T-cell (primary cell): ENCODE data around the gene RAB31. TPM values are rescaled to one million over a fixed set of nuclear protein-coding genes. Genes with fewer than 3 reads are reported as not detected.

Experiments
- ATAC-seq, 4 experiments: fragments of 200-7000 bp in 3 of 4; fragments of 150-1000 bp in 1 of 4; cut with Tn5 transposase; replicated peaks in 1 of 4; 1 replicate in 3 of 4; 2 replicates in 1 of 4; pipeline ENCODE4 v1.10.0; 2021; ENCODE audit warnings: moderate library complexity in 3 of 4, mild to moderate bottlenecking in 2 of 4, moderate number of reproducible peaks in 1 of 4
- CTCF ChIA-PET, 2 donors: fragments of 300-600 bp; sonication (Branson Sonifier 250); formaldehyde crosslinking; loops; one replicate each; lab custom pipeline; 2022; ENCODE audit warnings: antibody characterized with exemption in 2 of 2; lab: Charles Lee
- POLR2A ChIA-PET, 2 donors: fragments of 300-600 bp; sonication (Branson Sonifier 250); formaldehyde crosslinking; loops; one replicate each; lab custom pipeline; 2022; ENCODE audit warnings: antibody characterized with exemption in 2 of 2; lab: Charles Lee
- DNase-seq, 35 experiments: peaks; one replicate each; pipeline versions ENCODE4 v3.0.0 to v3.0.0-alpha.2; 2013 to 2023
- H3K27ac ChIP-seq: one replicate; pipeline ENCODE4 v1.5.1; 2013; ENCODE audit warnings: low read length
- H3K27me3 ChIP-seq, 2 experiments: replicated peaks in 1 of 2; 1 replicate in 1 of 2; 2 replicates in 1 of 2; pipeline versions ENCODE4 v1.6.1 to v1.7.0; 2013; ENCODE audit warnings: low read length in 1 of 2, mixed read lengths in 1 of 2; ENCODE audit not compliant: control insufficient read depth in 2 of 2, insufficient read depth in 2 of 2; ENCODE audit errors: extremely low read depth in 1 of 2
- H3K36me3 ChIP-seq, 2 donors: 1 replicate in 1 of 2; 2 replicates in 1 of 2; pipeline versions ENCODE4 v1.6.1 to v1.7.0; 2013; ENCODE audit warnings: low read length in 1 of 2; ENCODE audit not compliant: control insufficient read depth in 2 of 2, insufficient read depth in 1 of 2; ENCODE audit errors: extremely low read depth in 1 of 2
- H3K4me1 ChIP-seq, 2 experiments: 1 replicate in 1 of 2; 2 replicates in 1 of 2; pipeline versions ENCODE4 v1.6.1 to v1.7.0; 2013; ENCODE audit warnings: low read length in 2 of 2, mixed read lengths in 1 of 2; ENCODE audit not compliant: insufficient read depth in 2 of 2, control insufficient read depth in 1 of 2; ENCODE audit errors: extremely low read depth in 1 of 2
- H3K4me3 ChIP-seq, 2 donors: 1 replicate in 1 of 2; 2 replicates in 1 of 2; pipeline versions ENCODE4 v1.5.1 to v1.7.0; 2013; ENCODE audit warnings: mild to moderate bottlenecking in 2 of 2, low read length in 1 of 2, moderate library complexity in 1 of 2; ENCODE audit not compliant: control insufficient read depth in 1 of 2; ENCODE audit errors: extremely low read depth in 1 of 2
- H3K9me3 ChIP-seq: 2 replicates; pipeline ENCODE4 v1.7.0; 2013
- H3K27ac Mint-ChIP-seq, 2 donors: one replicate each; pipeline ENCODE4 v1.8.0; 2020 to 2021; ENCODE audit warnings: mild to moderate bottlenecking in 2 of 2, mixed read lengths in 2 of 2
- H3K27me3 Mint-ChIP-seq, 2 donors: one replicate each; pipeline ENCODE4 v1.8.0; 2021 to 2022; ENCODE audit warnings: mixed read lengths in 2 of 2
- H3K36me3 Mint-ChIP-seq: one replicate; pipeline ENCODE4 v1.8.0; 2021; ENCODE audit warnings: mixed read lengths
- H3K4me1 Mint-ChIP-seq, 3 donors: one replicate each; pipeline ENCODE4 v1.8.0; 2020 to 2022; ENCODE audit warnings: mixed read lengths in 3 of 3, mild to moderate bottlenecking in 1 of 3
- H3K4me3 Mint-ChIP-seq, 3 donors: one replicate each; pipeline ENCODE4 v1.8.0; 2020 to 2022; ENCODE audit warnings: mild to moderate bottlenecking in 3 of 3, mixed read lengths in 3 of 3, moderate library complexity in 3 of 3
- H3K9me3 Mint-ChIP-seq, 3 donors: one replicate each; pipeline ENCODE4 v1.8.0; 2020 to 2022; ENCODE audit warnings: mixed read lengths in 3 of 3
- WGBS: methylation state at CpG from one replicate; pipeline ENCODE4 v1.1.5; 2013; ENCODE audit warnings: missing lambda C conversion rate; ENCODE audit not compliant: insufficient coverage; 5-methylcytosine and 5-hydroxymethylcytosine counted together
- total RNA-seq, 35 experiments: library from RNA in 6 of 35; stranded (reverse) in 6 of 35; fragments of 120-200 nt in 1 of 35; gene quantifications; one replicate each; pipeline versions ENCODE4 v1.2.1 to v1.2.4 and lab custom pipeline; 2013 to 2026

Gene RAB31
- total RNA-seq, 5 donors from 2014 or later (not counting 1 experiment from before 2014, with no cell fraction given): 0.60 to 2.0 (median 1.5) TPM

DNA sequence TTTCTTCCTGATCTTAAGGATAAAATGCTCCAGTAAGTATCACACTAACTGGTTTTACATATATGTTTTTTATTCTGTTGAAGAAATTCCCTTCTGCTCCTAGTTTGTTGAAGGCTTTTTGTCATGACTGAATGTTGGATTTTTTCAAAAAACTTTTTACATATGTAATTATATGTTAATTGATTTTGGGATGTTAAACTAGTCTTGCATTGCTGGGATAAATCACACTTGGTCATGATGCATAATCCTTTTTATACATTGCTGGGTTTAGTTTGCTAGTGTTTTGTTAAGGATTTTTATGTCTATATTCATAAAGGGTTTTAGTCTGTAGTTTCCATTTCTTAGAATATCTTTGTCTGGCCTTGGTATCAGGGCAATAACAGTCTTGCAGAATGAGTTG, 112.0 kb downstream of the RAB31 start:
- Mint-ChIP-seq H3K4me3 (no peak overlapping the region), H3K36me3 (no peaks in the 10 kb centered on the region)

DNA sequence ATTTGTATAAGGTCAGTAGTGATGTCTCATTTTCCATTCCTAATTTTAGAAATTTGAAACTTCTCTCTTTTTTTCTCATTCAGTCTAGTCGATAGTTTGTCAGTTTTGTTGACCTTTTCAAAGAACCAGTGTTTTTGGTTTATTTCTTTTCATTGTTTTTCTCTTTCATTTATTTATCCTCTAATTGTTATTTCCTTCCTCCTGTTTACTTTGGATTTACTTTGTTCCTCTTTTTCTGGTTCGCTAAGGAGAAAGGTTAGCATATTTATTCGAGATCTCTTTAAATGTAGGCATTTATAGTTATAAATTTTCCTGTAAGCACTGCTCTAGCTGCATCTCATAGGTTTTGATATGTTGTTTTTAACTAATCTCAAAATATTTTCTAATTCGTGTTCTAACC, 112.6 kb downstream of the RAB31 start:
- Mint-ChIP-seq H3K9me3 (peaks cover 7 to 16% (median 8%) of the 10 kb centered on the region in 3 donors), H3K4me1 (no peaks in the 10 kb centered on the region)

More for the DNA sequence above, 112.0 kb downstream of the RAB31 start:
- ChIA-PET POLR2A (no interaction called here), CTCF (no interaction called here)
- H3K27me3 Mint-ChIP-seq: peaks cover 6% of the 10 kb centered on the region in 2 donors
- H3K4me1 ChIP-seq: no peaks in the 10 kb centered on the region
- H3K4me1 Mint-ChIP-seq: no peaks in the 10 kb centered on the region
- no peak overlapping the region for H3K27ac ChIP-seq
- DNase-seq (no peak), ATAC-seq (no peak)
- H3K27me3 ChIP-seq: peaks cover 0 to 10% of the 10 kb centered on the region in 2 experiments
- H3K9me3 ChIP-seq: no peaks in the 10 kb centered on the region
- peaks cover 7 to 16% (median 8%) of the 10 kb centered on the region in 3 donors for H3K9me3 Mint-ChIP-seq
- H3K36me3 ChIP-seq: no peaks in the 10 kb centered on the region
- H3K4me3 ChIP-seq: no peak overlapping the region
- H3K27ac Mint-ChIP-seq: no peak overlapping the region

DNA sequence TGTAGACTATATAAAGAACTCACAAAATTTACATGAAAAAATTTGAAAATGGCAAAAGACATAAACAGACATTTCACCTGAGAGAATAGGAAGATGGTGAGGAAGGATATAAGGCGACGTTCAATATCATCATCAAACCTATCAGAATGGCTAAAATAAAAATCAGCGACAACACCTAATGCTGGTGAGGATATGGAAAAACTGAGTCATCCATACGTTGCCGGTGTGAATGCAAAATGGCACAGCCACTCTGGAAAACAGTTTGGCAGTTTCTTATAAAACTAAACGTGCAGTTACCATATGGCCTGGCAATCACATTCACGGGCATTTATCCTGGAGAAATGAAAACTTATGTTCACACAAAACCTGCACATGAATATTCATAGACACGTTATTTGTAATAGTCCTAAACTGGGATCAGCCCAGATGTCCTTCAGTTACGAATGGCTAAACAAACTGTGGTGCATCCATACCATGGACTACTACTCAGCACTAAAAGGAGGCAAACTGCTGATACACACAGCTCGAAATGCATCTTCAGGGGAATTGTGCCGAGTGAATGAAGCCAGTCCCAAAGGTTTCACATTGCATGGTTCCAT, 114.6 kb downstream of the RAB31 start:
- DNase-seq: no peak
- 63% methylated on average over 4 of the region's 11 CpGs for WGBS
- Histone ChIP-seq H3K27ac (no peak overlapping the region), H3K36me3 (no peaks in the 10 kb centered on the region), H3K4me1 (no peaks in the 10 kb centered on the region), H3K27me3 (peaks cover 0 to 11% of the 10 kb centered on the region in 2 experiments), H3K4me3 (no peak overlapping the region), H3K9me3 (no peaks in the 10 kb centered on the region)
- ChIA-PET CTCF (no interaction called here), POLR2A (no interaction called here)
- Mint-ChIP-seq H3K36me3 (no peaks in the 10 kb centered on the region), H3K4me3 (no peak overlapping the region), H3K27ac (no peak overlapping the region), H3K27me3 (peaks cover 14 to 15% of the 10 kb centered on the region in 2 donors), H3K9me3 (peaks cover 7 to 16% (median 8%) of the 10 kb centered on the region in 3 donors), H3K4me1 (no peaks in the 10 kb centered on the region)
- ATAC-seq: no peak

More for the DNA sequence above, 112.6 kb downstream of the RAB31 start:
- POLR2A ChIA-PET: no interaction called here
- Histone ChIP-seq H3K9me3 (no peaks in the 10 kb centered on the region), H3K4me1 (no peaks in the 10 kb centered on the region), H3K36me3 (no peaks in the 10 kb centered on the region), H3K4me3 (no peak overlapping the region), H3K27me3 (peaks cover 0 to 11% of the 10 kb centered on the region in 2 experiments), H3K27ac (no peak overlapping the region)
- no CpG with 5 or more reads among the region's 4 CpGs for WGBS
- H3K36me3 Mint-ChIP-seq: no peaks in the 10 kb centered on the region
- no peak overlapping the region for H3K27ac Mint-ChIP-seq
- ATAC-seq (no peak), DNase-seq (no peak)
- peaks cover 6 to 11% of the 10 kb centered on the region in 2 donors for H3K27me3 Mint-ChIP-seq
- H3K4me3 Mint-ChIP-seq: no peak overlapping the region
- CTCF ChIA-PET: no interaction called here

DNA sequence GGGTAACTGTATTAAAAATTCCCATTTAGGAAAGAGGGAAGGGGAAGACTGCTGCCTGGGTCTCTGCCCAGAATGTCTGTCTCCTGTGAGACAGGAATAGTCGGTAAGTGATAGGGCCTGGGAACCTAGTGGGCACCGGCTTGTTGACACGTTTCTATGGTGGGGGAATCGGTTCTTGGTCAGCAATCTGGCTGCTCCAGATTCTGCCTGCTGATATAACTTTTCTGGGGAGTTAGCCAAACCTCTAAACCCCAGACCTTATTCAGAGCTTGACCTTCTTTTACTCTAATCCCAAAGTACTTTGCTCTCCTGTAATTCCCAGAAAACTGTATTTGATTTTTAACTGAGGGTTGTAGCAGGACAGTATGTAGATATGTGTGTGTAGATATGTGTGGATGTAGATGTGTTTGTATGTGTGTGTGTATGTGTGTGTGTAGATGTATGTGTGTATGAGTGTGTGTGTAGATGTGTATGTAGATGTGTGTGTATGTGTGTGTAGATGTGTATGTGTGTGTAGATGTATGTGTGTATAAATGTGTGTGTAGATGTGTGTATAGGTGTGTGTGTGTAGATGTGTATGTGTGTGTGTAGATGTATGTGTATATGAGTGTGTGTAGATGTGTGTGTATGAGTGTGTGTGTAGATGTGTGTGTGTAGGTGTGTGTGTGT, 115.8 kb downstream of the RAB31 start:
- ChIA-PET CTCF (no interaction called here), POLR2A (no interaction called here)
- Histone ChIP-seq H3K27ac (no peak overlapping the region), H3K4me1 (no peaks in the 10 kb centered on the region), H3K36me3 (no peaks in the 10 kb centered on the region), H3K4me3 (no peak overlapping the region), H3K27me3 (peaks cover 0 to 14% of the 10 kb centered on the region in 2 experiments), H3K9me3 (no peaks in the 10 kb centered on the region)
- no peaks in the 10 kb centered on the region for H3K4me1 Mint-ChIP-seq
- no peak overlapping the region for H3K4me3 Mint-ChIP-seq
- 93% methylated on average over 2 of the region's 4 CpGs for WGBS
- no peak overlapping the region for H3K27ac Mint-ChIP-seq
- H3K9me3 Mint-ChIP-seq: peaks cover under 1 to 7% (median 6%) of the 10 kb centered on the region in 3 donors
- no peaks in the 10 kb centered on the region for H3K36me3 Mint-ChIP-seq
- no peak for DNase-seq
- peaks cover 12 to 15% of the 10 kb centered on the region in 2 donors for H3K27me3 Mint-ChIP-seq
- ATAC-seq: no peak

DNA sequence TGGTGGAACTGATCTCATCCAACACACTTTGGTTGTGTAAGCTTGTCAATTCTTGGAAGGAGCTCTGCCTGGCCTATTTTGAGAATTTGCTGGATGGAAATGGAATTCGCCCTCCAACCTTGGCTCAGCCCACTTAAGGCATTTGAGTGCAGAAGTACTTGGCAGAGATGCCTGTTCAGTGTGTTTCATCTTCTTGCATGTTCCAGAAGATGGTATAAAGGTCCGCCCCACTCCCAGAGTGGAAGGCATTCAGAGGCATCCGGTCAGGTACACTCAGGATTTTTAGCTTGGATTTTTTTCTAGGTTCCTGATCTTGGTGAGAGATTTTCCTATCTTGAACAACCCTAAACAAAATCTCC, 116.4 kb downstream of the RAB31 start:
- Mint-ChIP-seq H3K4me1 (no peaks in the 10 kb centered on the region), H3K27me3 (peaks cover 11 to 17% of the 10 kb centered on the region in 2 donors), H3K27ac (no peak overlapping the region), H3K36me3 (no peaks in the 10 kb centered on the region), H3K9me3 (peaks cover 0 to 2% (median under 1%) of the 10 kb centered on the region in 3 donors), H3K4me3 (no peak overlapping the region)
- ATAC-seq: no peak
- Histone ChIP-seq H3K27ac (no peak overlapping the region), H3K4me1 (no peaks in the 10 kb centered on the region), H3K27me3 (peaks cover 0 to 14% of the 10 kb centered on the region in 2 experiments), H3K36me3 (no peaks in the 10 kb centered on the region), H3K4me3 (no peak overlapping the region), H3K9me3 (no peaks in the 10 kb centered on the region)
- POLR2A ChIA-PET: no interaction called here
- WGBS: 86% methylated on average over 1 of the region's 3 CpGs
- no peak for DNase-seq
- CTCF ChIA-PET: no interaction called here

DNA sequence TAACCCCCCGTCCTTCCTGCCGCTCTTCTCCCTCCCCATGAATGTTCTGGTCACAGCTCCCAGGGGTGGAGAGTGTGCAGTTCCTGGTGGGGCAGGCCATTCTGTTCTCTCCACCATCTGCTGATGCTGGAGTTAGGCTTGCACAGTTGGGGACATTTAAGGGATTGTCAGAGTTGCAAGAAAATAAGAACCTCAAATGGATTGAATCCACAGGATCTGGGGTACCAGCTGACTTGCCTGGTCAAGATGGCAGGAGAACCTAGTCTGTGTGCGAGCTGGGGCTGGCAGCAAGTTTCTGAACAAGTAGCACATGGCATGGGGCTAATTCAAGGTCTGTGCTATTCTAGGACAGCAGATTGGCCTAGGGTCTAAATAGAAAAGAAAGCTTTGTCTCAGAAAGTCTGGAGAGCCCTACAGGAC, 116.9 kb downstream of the RAB31 start:
- Mint-ChIP-seq H3K27ac (no peak overlapping the region), H3K4me3 (no peak overlapping the region), H3K27me3 (peaks cover 11 to 17% of the 10 kb centered on the region in 2 donors), H3K9me3 (no peaks in the 10 kb centered on the region), H3K4me1 (no peaks in the 10 kb centered on the region), H3K36me3 (no peaks in the 10 kb centered on the region)
- no peaks in the 10 kb centered on the region for H3K9me3 ChIP-seq
- DNase-seq (no peak), ATAC-seq (no peak)
- POLR2A ChIA-PET: no interaction called here
- H3K27ac ChIP-seq: no peak overlapping the region
- H3K27me3 ChIP-seq: peaks cover 0 to 14% of the 10 kb centered on the region in 2 experiments
- H3K4me3 ChIP-seq: no peak overlapping the region
- WGBS: 67% methylated on average over 1 of the region's 3 CpGs
- no peaks in the 10 kb centered on the region for H3K36me3 ChIP-seq
- CTCF ChIA-PET: no interaction called here
- H3K4me1 ChIP-seq: no peaks in the 10 kb centered on the region
